ENCODE measurements around the gene SLC17A9. TPM values are rescaled to one million over a fixed set of nuclear protein-coding genes. Genes with fewer than 3 reads are reported as not detected.

SLC17A9 gene
- polyA plus RNA-seq, 3 donors, result 0.81 to 31.3 (median 0.82) TPM

- no peaks in the 10 kb centered on the region for H3K4me1 ChIP-seq (ENCODE audit: control insufficient read depth in 1 of 2, insufficient read depth in 2 of 2, low read length in 2 of 2)
- H3K27me3 ChIP-seq (ENCODE audit: control insufficient read depth in 2 of 2, insufficient read depth in 2 of 2, low read length in 2 of 2), result no peaks in the 10 kb centered on the region
- Mint-ChIP-seq H3K4me3 (no peak overlapping the region), H3K4me1 (no peaks in the 10 kb centered on the region), H3K9me3 (peaks cover 3 to 12% (median 6%) of the 10 kb centered on the region in 7 donors), H3K27me3 (ENCODE audit: low read depth in 3 of 3) (no peaks in the 10 kb centered on the region), H3K27ac (no peak overlapping the region), H3K36me3 (peaks cover 85 to 89% of the 10 kb centered on the region in 2 donors)
- WGBS (ENCODE audit: insufficient coverage), result 95% methylated on average over 25 of the region's 25 CpGs
- intact Hi-C loops (cut with micrococcal nuclease), result no loop called here
- no peak overlapping the region for H3K27ac ChIP-seq (ENCODE audit: low read depth in 1 of 2, low read length in 2 of 2)
- no peak overlapping the region for H3K4me3 ChIP-seq (replicated peaks in 1 of 3; ENCODE audit: low read depth in 2 of 3, low read length in 3 of 3)
- H3K9ac ChIP-seq (ENCODE audit: insufficient read depth, low read length, poor library complexity, severe bottlenecking), result no peak overlapping the region
- TF ChIP-seq CTCF (IDR thresholded peaks at IDR 0.05), result no peak
- H4K20me1 ChIP-seq (ENCODE audit: insufficient read depth, low read length), result peaks cover 16% of the 10 kb centered on the region
- H2AFZ ChIP-seq (ENCODE audit: insufficient read depth, low read depth, low read length, poor library complexity, severe bottlenecking), result no peak overlapping the region
- no peak for DNase-seq
- peaks cover 6 to 8% of the 10 kb centered on the region in 2 donors for H3K9me3 ChIP-seq (replicated peaks in 1 of 2; ENCODE audit: control insufficient read depth in 1 of 2, insufficient read depth in 1 of 2, low read length in 2 of 2)
- H3K79me2 ChIP-seq (ENCODE audit: insufficient read depth, low read length), result peaks cover 44% of the 10 kb centered on the region
- H3K36me3 ChIP-seq (replicated peaks in 1 of 2; ENCODE audit: control insufficient read depth in 1 of 2, insufficient read depth in 2 of 2, low read length in 2 of 2), result peaks cover 76 to 97% of the 10 kb centered on the region in 2 donors
- no peak overlapping the region for H3K4me2 ChIP-seq (replicated peaks; ENCODE audit: extremely low read depth, low read length, poor library complexity, severe bottlenecking)
Measured at GRCh38 chr20:62945771-62946339, 6.7 kb upstream of the SLC17A9 start.

- TF ChIP-seq CTCF (IDR thresholded peaks at IDR 0.05), result no peak
- no peaks in the 10 kb centered on the region for H3K27me3 Mint-ChIP-seq (ENCODE audit: low read depth in 3 of 3)
- Histone ChIP-seq H2AFZ (ENCODE audit: insufficient read depth, low read depth, low read length, poor library complexity, severe bottlenecking) (no peak overlapping the region), H4K20me1 (ENCODE audit: insufficient read depth, low read length) (peaks cover 16% of the 10 kb centered on the region), H3K27me3 (ENCODE audit: control insufficient read depth in 2 of 2, insufficient read depth in 2 of 2, low read length in 2 of 2) (no peaks in the 10 kb centered on the region), H3K4me1 (ENCODE audit: control insufficient read depth in 1 of 2, insufficient read depth in 2 of 2, low read length in 2 of 2) (peaks cover 6 to 10% of the 10 kb centered on the region in 2 donors), H3K79me2 (ENCODE audit: insufficient read depth, low read length) (peaks cover 44% of the 10 kb centered on the region), H3K4me3 (replicated peaks in 1 of 3; ENCODE audit: low read depth in 2 of 3, low read length in 3 of 3) (no peak overlapping the region), H3K4me2 (replicated peaks; ENCODE audit: extremely low read depth, low read length, poor library complexity, severe bottlenecking) (no peak overlapping the region), H3K9me3 (replicated peaks in 1 of 2; ENCODE audit: control insufficient read depth in 1 of 2, insufficient read depth in 1 of 2, low read length in 2 of 2) (peaks cover 6 to 8% of the 10 kb centered on the region in 2 donors), H3K27ac (ENCODE audit: low read depth in 1 of 2, low read length in 2 of 2) (no peak overlapping the region), H3K9ac (ENCODE audit: insufficient read depth, low read length, poor library complexity, severe bottlenecking) (no peak overlapping the region), H3K36me3 (replicated peaks in 1 of 2; ENCODE audit: control insufficient read depth in 1 of 2, insufficient read depth in 2 of 2, low read length in 2 of 2) (peaks cover 67 to 87% of the 10 kb centered on the region in 2 donors)
- H3K27ac Mint-ChIP-seq, result peak overlapping the region in 1 of 7 donors; percentile 2
- peaks cover 3 to 12% (median 6%) of the 10 kb centered on the region in 7 donors for H3K9me3 Mint-ChIP-seq
- H3K36me3 Mint-ChIP-seq, result peaks cover 78 to 81% of the 10 kb centered on the region in 2 donors
- no peak for DNase-seq
- peaks cover 9% of the 10 kb centered on the region for H3K4me1 Mint-ChIP-seq
- 92% methylated on average over 10 of the region's 10 CpGs for WGBS (ENCODE audit: insufficient coverage)
- intact Hi-C loops (cut with micrococcal nuclease), result no loop called here
- no peak overlapping the region for H3K4me3 Mint-ChIP-seq
Measured at GRCh38 chr20:62946918-62947317, 5.6 kb upstream of the SLC17A9 start.
